Limb (tissue), 2 donors: ENCODE measurements around the gene PRELP.

Experiments
- DNase-seq, 2 donors: peaks; one replicate each; pipeline ENCODE4 v3.0.0-alpha.2; 2016; ENCODE audit errors: extremely low spot score in 2 of 2

PRELP gene

DNA sequence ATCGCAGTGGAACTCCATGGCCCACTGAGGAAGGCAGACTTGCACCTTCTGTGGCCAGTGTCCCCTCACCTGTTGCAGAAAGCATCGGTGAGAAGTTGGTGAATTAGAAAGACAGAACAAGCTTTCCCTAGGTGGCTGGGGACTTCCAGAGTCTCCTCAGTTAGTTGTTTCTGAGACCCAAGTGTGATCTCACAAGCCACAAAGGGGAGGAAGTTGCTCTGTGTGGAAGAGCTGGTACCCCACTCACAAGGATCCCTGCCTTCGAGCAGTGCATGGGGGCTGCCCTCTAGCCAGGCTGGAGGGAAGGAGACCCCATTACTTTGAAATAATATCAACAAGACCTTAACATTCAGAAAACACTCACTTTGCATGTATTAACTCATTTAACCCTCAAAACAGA lies 2.1 kb downstream of the PRELP start:
- no peak for DNase-seq

DNA sequence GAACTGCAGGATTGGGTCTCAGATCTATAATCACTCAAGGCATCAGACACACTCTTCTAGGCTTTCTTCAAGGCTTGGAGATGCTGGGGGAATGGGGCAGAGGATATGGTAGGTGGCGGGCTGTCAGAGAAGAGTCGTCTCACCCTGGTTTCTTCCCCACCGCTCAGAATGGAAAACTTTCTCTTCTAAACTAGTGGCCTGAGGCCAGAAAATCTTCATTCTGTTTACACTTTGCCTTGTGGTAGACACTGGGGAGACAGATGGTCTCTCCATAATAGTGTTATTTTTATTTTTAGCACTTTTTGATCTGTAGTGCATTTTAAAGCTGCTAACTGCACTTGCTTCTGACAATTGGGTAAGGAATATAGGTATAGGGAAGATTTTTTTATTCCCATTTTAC lies 2.6 kb downstream of the PRELP start:
- DNase-seq, result no peak

DNA sequence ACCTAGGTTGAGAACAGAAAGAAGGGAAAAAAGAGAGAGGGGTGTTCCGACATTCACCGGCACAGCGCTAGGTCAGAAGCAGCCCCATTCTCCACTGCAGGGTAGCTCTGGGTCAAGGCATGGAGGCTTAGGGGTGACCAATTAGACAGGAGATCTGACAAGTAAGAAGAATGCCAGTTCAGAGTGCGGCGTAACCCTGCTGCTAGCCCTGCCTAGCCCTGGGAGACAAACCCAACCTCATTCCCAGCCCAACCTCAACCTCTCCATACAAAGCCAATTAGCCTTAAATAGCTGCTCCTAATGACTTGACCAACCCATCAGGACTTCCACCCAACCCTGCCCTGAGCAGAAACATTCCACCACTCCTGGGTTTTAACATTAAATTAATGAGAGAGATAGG lies 3.4 kb downstream of the PRELP start:
- DNase-seq, result no peak

DNA sequence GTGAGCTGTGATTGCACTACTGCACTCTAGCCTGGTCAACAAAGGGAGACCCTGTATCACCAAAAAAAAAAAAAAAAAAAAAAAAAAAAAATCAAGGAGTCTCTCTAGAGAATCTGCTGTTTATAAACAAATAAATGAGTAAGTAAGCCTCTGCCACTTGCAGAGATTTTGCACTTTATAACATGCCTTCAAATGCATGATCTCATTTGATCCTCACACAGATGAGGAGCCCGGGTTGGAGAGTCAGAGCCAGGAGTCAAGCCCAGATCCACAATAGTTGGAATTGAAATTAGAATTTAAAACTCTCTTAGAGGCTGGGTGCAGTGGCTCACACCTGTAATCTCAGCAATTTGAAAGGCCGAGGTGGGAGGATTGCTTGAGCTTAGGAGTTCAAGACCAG lies 4.0 kb downstream of the PRELP start:
- no peak for DNase-seq

DNA sequence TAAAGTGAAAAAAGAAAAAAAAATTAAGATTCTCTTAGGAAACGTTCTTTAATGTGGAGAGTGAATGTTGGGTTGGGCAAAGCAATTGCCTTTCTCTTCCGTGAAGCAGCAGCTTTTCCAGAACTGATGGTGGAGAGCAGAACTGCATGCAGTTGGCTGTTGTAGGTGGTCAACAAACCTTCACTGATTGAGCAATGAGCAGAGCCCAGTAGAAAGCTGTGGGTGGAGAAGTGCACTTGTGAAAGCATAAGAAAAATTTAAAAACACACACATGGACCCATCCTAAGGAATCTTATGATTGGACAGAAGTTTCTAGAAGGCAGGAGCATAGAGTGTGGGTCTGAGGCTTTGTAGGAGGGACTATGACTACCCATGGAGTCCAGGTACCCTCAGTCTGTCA lies 4.5 kb downstream of the PRELP start:
- no peak for DNase-seq

DNA sequence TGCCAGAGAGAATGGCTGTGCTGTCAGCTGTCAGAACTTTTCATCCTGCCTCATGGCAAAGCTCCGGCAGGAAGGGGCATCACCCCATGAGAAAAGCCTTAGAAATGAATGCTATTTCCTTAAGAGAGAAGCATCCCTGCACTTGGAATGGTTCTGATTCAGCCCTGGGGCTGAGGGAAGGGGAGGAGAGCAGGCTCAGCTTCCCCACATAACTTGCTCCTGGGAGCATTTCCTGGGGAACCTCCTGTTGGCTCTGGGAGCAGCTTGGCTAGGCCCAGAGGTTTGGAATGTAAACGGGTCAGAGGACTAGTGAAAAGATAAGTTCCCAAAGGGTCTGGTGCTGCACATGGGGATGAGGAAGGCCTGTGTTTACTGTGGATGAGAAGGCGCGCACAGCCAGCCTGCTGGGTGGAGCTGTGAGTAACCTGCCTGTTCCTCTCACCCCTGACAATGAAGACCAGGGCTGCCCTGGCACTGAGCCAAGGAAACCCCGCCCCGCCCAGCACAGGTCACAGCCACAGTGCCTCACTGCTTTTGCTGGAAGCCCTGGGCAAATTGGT lies 5.0 kb downstream of the PRELP start:
- DNase-seq, result no peak

DNA sequence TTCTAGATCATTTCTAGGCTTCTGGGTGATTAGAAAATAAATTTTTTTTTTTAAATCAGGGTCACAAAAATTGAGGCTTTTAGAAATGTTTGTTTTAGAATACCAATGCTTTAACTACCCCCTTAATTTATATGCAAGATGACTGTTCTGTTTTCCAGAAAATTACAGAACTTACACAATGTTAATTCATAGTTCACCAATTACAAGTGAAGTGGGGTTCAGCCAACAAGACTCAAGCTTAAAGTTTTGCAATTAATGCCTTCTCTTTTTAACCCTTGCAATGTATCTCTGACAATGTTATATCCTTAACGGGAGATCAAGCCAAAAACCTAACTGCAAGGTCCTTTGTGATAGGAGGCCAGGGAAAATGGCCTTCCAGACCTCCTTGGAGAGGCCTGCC lies 5.6 kb downstream of the PRELP start:
- DNase-seq, result no peak

DNA sequence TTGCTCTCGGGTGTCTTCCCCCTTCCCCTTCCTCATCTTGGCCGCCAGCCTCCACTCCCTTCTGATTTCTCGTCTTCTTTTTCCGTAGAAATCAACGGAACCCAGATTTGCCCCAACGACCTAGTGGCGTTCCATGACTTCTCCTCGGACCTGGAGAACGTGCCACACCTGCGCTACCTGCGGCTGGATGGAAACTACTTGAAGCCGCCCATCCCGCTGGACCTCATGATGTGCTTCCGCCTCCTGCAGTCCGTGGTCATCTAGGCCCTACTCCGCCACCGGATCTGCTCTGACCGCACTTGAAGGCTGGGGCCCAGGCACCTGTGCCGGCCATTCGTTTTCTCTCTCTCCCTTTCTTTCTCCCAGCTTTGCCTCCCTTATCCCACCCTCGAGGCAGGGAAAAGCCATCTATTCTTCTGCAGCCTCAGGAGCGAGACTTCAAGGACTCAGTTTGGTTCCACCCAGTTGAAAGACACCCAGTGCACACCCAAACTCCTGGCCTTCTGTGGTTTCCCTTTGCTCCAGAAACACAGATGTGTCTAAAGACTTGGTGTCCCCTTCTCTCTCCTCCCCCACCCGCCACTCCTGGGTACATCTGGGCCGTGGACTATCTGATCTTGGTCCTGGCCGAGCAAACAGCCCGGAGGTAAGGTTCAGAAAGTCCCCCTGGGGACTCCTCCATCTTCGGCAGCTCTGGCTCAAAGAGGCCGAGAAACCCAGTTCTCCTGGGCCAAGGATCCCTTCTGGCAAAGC lies 11.2 kb downstream of the PRELP start:
- no peak for DNase-seq

DNA sequence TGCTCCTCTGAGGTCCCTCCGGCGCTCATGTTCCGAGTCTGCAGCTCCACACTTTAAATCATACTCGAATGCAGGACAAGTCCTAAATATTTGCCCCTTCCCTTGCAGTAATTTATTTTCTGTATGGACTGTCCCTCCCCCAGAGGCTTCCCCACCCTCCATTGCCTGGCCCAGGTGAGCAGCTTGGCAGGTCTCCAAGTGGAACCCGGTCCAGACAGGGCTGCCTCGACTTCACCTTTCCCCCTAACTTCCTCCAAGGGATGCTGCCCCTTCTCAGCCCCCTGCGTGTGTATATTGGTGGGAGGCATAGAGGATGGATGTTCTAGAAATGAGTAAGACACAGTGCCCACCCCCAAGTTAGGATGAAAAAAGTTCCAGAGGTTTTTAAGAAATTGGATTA lies 12.9 kb downstream of the PRELP start:
- DNase-seq, result no peak

DNA sequence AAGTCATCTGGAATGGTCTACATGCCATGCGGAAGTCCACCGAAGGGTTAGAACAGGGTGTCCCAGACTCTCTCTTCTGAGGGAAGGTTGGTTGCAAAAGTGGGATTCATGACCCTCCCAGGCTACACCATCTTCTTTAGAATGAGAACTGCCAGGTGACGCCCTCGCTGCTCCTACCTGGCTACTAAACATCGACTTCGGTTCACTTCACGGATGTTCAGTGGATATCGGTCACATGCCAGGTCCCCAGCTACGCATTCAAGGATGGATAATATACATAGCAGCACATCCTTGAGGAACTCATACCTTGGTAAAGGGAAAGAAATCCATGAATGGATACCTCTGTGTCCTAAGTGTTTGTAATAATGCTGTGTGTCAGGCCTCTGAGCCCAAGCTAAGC lies 15.0 kb downstream of the PRELP start:
- DNase-seq, result no peak

DNA sequence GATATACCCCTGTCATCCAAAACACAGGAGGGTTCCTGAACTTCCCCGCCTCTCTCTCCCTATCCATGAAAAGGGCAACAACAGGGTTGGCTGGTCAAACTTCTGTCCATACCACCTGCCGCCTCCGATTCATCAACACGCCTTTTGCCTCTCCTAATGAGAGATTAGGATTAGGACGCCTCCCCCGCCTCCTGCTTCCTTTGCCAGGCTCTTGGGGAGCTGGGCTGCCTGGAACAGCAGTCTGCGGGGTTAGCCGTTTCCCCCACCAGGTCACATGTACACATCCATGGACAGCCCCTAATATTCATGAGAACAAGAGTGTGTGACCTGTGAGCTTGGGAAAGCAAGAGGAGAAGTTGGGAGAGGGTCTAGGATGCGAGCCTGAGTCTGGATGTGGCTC lies 16.1 kb downstream of the PRELP start:
- DNase-seq, result no peak

DNA sequence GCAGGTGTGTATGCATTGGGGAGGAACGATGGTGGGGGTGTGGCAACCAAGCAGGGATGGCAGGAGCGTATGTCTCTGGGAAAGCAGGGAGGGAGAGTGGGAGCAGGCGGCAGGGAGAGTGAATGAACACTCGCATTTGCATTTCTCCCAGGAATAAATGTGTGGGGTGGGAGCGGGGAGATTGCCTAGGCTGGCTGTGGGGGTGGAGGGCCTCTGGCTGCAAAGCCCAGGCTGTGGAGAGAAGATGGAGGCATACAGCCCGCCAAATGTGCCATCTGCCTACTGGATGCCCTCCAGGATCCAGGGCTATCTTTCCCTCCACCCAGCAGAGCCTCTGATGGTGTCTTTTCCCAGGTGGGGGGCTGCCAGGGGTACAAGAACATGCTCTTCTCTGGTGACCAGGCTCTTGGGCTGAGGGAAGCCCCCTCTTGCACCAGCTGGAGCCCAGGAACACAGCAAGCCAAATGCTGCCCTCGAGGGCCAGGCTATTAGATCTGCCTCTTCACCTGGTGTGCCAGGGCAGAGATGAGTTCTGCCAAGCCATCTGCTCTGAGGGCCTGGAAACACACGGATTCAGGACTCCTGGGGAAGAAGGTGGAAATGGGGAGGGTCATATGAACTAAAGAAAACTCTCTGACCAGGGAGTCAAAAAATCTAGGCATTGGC lies 16.6 kb downstream of the PRELP start:
- no peak for DNase-seq

DNA sequence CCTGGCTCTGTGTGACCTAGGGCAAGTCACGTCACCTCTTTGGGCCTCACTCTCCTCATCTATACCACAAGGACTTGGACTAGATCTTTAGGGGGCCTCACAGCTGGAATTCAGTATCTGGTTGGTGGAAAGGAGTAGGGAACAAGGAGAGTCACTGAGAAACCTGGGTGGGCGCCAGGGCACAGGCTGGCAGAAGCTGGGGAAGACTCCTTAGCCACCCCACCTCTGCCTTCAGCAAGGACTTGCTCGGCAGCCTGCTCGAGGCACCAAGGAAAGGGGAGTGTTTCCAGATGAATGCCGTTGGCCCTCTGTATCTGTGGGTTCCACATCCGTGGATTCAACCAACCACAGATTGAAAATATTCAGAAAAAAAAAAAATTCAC lies 17.1 kb downstream of the PRELP start:
- DNase-seq, result no peak

DNA sequence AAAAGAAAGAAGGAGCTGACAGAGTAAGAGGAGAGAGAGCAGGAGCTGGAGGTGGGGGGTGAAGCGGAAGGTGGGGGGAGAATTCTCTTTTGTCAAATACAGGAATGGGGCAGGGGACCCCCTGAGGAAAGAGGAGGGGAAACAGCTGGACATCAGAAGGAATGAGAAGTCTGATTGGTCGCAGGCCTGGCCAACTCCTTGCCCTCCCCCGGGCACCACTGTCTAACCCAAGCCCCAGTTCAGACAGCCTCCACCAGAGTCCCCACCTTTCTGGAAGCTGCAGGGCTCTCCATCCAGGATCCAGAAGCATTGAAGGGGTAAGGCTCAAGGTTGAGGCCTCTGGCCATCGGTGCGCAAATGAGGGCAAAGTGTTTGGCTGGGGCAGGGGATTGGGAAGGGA lies 18.3 kb downstream of the PRELP start, which contains the start of gene OPTC:
TSS of gene OPTC (plus strand) at position 253 of the 400 bp plus-strand sequence. CDS start 1,853 bp downstream, outside the sequence.
- DNase-seq, result no peak

DNA sequence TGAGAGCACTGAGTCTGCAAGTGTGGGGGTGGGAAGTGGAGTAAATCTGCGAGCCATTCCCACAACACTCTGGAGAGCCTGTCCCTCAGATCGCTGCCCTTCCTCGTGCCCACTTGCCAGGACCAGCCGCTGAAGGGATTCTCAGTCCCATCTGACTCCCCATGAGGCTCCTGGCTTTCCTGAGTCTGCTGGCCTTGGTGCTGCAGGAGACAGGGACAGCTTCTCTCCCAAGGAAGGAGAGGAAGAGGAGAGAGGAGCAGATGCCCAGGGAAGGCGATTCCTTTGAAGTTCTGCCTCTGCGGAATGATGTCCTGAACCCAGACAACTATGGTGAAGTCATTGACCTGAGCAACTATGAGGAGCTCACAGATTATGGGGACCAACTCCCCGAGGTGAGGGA lies 20.2 kb downstream of the PRELP start:
- no peak for DNase-seq

DNA sequence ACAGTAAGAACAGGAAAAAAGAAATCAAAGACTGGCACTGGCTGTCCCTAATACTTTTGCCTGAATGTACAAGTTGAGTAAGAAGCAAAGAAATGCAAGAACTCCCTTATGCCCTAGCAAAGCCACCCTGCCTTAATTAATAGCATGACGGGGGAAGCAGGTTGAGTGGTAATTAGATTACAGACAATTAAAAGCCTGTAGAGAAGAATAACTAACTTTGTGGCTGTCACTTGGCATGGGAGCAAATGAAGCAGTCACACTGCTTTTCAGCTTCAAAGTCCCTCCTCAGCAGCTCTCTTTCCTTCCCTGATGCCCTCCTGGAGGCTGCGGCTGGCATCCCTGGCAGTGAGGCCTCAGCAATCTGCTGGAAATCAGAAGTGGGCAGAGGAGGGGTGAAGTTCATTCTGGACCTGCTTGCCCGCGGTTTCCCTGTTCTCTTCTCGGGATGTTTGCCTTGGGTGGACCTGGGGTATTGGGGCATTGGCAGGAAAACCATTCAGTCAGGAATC lies 21.7 kb downstream of the PRELP start:
- no peak for DNase-seq

DNA sequence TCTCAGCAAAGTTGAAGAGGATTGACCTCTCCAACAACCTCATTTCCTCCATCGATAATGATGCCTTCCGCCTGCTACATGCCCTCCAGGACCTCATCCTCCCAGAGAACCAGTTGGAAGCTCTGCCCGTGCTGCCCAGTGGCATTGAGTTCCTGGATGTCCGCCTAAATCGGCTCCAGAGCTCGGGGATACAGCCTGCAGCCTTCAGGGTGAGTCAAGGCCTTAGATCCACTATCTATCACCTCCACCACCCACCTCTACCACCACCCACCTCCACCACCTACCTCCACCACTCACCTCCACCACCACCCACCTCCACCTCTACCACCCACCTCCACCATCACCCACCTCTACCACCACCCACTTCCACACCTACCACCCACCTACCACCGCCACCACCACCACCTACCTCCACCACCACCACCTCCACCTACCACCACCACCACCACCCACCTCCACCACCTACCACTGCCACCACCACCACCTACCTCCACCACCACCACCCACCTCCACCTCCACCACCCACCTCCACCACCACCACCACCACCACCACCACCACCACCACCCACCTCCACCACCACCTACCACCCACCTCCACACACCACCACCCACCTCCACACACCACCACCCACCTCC lies 24.2 kb downstream of the PRELP start:
- no peak for DNase-seq

DNA sequence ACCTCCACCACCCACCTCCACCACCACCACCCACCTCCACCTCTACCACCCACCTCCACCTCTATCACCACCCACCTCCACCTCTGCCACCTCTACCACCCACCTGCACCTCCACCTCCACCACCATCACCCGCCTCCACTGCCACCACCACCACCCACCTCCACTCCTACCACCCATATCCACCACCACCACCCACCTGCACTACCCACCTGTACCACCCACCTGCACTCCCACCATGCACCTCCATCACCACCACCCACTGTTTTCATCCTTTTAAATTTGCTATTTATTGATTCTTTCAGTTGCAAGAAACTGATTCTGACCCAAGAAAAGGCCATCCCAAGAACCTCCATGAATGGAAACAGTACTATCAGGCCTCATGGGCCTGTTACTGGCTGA lies 24.7 kb downstream of the PRELP start:
- DNase-seq, result no peak

DNA sequence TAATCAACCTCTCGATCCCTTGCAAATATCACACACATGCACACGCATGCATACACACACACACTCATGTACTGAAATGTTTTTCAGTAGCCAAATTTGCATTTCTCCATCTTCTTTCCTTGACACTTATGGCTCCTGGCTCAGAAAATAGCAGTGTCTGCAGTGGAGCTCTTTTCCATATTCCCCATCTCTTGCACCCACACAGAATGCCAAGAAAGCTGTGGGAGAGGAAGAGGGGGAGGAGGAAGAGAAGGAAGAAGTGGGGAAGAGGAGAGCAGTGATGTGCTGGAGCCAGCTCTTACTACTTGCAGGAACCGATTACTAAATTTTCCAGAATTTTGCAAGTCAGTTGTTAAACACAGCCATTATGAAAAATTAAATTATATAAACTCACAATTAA lies 28.2 kb downstream of the PRELP start:
- DNase-seq, result no peak

DNA sequence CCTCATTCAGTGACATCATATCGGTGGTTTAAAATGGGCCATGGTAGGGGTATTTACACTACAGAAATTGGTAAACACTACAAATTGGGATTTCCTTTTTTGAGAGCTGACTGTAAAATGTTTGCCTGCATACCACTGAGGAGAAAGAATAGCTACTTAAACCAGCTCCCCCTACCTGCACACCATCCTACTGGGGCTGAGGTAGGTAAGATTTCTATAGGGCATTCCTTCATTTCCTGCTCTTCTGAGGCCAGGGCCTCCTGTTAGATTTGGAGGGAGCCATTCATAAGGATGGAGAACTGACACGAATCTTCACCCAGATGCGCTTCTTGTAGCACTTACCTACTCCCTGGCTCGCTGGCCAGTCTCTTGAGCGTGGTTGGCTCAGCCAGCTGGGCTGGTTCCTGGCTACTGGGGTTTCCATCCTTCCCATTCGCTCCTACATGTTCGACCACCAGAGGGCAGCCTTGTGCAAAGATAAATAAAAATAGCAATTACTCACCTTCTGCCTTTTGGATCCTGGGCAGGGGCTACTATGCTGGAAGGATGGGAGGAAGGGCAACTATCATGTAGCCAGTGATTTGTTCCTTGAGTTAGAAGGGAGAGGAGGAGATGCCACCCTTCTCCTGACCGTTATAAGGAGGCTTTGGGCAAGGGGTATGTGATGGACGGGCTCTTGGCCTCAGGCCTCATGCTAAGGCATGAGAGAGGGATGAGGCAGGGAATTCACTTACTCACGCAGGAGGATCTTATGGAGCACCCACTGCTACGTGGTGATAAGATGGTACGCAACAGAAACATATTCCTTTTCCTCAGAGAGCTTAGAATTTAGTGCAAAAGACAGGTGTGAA lies 29.0 kb downstream of the PRELP start:
- DNase-seq, result peak; percentile 84 to 85

DNA sequence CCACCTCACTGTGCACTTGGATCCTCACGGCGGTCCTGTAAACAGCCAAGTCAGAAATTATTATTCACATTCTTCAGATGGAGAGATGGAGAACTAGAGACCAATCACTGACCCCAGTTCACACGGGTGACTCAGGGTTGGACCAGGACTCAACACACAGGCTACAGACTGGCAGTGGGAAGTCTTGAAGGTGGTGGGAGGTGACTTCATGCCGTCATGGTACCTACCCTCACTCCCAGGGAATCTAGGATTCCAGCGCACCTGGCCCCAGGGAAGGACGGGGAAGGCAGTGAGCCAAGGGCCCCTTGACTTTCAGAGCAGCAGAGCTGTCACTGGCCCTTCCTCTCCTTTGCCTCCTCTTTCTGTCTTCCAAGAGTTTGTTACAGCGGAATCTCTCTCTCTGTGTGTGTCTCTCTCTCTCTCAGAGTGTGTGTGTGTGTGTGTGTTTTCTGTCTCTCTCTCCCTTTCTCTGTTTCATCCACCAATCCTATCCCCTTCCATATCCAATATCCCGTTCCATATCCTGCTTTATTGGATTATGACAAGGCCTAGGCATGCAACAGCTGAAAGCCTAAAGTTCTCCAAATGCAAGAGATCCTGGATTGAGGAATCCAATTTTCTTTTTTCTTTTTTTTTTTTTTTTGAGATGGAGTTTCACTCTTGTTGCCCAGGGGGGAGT lies 30.1 kb downstream of the PRELP start:
- no peak for DNase-seq
